Stimulated activated memory B cell treated with anti-CD40 and anti-IgM and Interleukin-4, amounts not matched to agents 10 μg/mL and 1 μg/mL and 100 μg/mL, for 72 hours (primary cell): ENCODE data around the gene PSME3IP1.

Source experiments
- ATAC-seq: fragments of 150-1000 bp; cut with Tn5 transposase; 2 replicates; pipeline ENCODE4 v1.10.0; 2021
- H3K27ac Mint-ChIP-seq: one replicate; pipeline ENCODE4 v1.8.0; 2022; ENCODE audit warnings: mild to moderate bottlenecking, mixed read lengths
- H3K27me3 Mint-ChIP-seq: one replicate; pipeline ENCODE4 v1.8.0; 2022; ENCODE audit warnings: mixed read lengths
- H3K36me3 Mint-ChIP-seq: one replicate; pipeline ENCODE4 v1.8.0; 2022; ENCODE audit warnings: mixed read lengths
- H3K4me1 Mint-ChIP-seq: one replicate; pipeline ENCODE4 v1.8.0; 2022; ENCODE audit warnings: mixed read lengths
- H3K4me3 Mint-ChIP-seq: one replicate; pipeline ENCODE4 v1.8.0; 2022; ENCODE audit warnings: mild to moderate bottlenecking, moderate library complexity, mixed read lengths
- H3K9me3 Mint-ChIP-seq: one replicate; pipeline ENCODE4 v1.8.0; 2022; ENCODE audit warnings: mixed read lengths

Gene PSME3IP1, protein sequence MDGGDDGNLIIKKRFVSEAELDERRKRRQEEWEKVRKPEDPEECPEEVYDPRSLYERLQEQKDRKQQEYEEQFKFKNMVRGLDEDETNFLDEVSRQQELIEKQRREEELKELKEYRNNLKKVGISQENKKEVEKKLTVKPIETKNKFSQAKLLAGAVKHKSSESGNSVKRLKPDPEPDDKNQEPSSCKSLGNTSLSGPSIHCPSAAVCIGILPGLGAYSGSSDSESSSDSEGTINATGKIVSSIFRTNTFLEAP

GRCh38 chr16:57185945-57186871 lies at the start of gene PSME3IP1, which contains the start of gene RSPRY1:
Gene PSME3IP1 (minus strand): TSS chr16:57186039. CDS start chr16:57173854, 12,185 bp downstream.
Gene RSPRY1 (plus strand): TSS chr16:57186329. CDS start chr16:57204659, 18,330 bp downstream.
- H3K27ac Mint-ChIP-seq: peak within 1 kb of the TSS; percentile 95
- ATAC-seq: peak; percentile 98
- H3K4me1 Mint-ChIP-seq: peaks cover 66% of the 10 kb centered on the region
- no peaks in the 10 kb centered on the region for H3K36me3 Mint-ChIP-seq
- no peaks in the 10 kb centered on the region for H3K9me3 Mint-ChIP-seq
- peak within 1 kb of the TSS; percentile 94 for H3K4me3 Mint-ChIP-seq
- H3K27me3 Mint-ChIP-seq: no peaks in the 10 kb centered on the region

DNA sequence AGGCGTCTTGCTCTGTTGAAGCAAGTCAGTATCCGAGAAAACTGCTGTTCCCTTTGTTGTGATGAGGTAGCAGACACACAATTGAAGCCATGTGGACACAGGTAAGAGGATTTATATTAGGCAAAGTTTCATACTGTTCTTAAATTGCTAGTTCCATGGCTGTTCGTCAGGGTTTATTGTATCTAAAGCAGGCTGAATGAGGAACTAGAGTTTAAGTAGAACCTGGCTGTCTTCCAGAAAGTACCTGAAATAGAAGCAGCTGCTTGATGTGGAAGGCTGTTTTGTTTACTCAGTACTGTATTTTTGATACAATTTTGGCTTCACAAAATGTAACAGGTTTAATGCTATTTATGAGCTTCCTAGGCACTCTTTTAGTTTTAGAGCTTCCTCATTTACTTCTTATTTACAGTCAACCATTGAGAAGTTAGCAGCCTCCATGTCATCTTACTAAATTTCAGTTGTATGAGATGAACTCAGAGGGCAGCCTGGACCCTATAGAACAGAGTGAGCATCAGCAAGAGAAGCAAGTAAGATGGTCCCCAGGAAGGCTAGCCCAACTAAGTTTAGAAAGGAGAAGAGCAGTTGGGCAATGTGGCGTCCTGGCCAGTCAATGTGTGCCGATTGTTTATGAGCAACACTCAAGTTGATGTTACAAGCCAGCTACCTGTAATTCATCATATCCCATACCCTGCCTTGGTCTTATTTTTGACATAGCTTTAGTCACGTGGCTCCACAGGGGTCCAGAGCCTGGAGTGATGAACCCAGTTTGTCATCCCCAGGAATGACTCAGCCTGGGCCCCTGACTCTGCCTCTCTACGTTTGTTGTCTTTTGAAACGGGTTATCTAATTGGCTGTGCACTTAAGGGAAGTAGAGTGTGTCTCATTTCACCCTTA lies 49.5 kb upstream of the PSME3IP1 start:
- Mint-ChIP-seq H3K4me3 (peak overlapping the region; percentile 32), H3K27me3 (no peaks in the 10 kb centered on the region)
- peak; percentile 81 for ATAC-seq

GRCh38 chr16:57234707-57235092 lies 48.9 kb upstream of the PSME3IP1 start:
- H3K27ac Mint-ChIP-seq: peak overlapping the region; percentile 83
- peaks cover 30% of the 10 kb centered on the region for H3K4me1 Mint-ChIP-seq
- peak; percentile 8 for ATAC-seq
- no peak overlapping the region for H3K4me3 Mint-ChIP-seq
- no peaks in the 10 kb centered on the region for H3K27me3 Mint-ChIP-seq
- H3K36me3 Mint-ChIP-seq: peaks cover 52% of the 10 kb centered on the region
- no peaks in the 10 kb centered on the region for H3K9me3 Mint-ChIP-seq

More for the DNA sequence above, 49.5 kb upstream of the PSME3IP1 start:
- Mint-ChIP-seq H3K4me1 (peaks cover 31% of the 10 kb centered on the region), H3K9me3 (no peaks in the 10 kb centered on the region), H3K27ac (peak overlapping the region; percentile 83), H3K36me3 (peaks cover 49% of the 10 kb centered on the region)

DNA sequence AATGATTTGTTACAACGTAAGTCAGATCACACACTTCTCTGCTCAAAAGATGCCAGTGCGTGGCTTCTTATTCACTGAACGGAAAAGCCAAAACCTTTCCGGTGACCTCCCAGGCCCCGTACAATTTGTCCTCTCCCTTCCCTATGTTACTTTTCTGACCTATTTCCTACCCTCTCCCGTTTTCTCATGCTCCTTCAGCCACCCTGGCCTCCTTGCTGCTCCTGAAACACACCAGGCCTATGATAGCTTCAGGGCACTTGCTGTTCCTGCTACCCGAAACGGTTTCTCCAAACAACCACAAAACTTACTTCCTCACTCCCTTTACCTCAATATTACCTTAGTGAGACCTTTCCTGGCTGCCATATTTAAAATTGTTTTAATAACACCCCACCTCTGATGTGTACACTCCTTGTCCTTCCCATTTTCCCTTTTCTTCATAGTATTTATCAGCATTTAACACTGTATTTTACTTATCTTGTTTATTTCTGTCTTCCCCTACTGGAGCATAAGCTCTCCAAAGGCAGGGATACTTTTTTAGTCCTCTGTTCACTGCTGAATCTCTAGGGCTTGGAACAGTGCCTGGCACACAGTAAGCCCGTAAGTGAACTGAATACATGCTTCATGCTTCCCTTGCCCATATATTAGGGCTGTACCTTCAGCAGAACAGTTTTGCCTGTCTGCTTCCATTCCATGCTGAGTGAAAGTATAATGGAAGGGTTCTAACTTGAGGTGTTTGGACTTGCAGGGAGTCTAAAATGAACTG lies 48.3 kb upstream of the PSME3IP1 start:
- Mint-ChIP-seq H3K9me3 (no peaks in the 10 kb centered on the region), H3K27ac (peak overlapping the region; percentile 83), H3K36me3 (peaks cover 52% of the 10 kb centered on the region), H3K4me3 (no peak overlapping the region), H3K4me1 (peaks cover 30% of the 10 kb centered on the region), H3K27me3 (no peaks in the 10 kb centered on the region)
- no peak for ATAC-seq

- Mint-ChIP-seq H3K27me3 (no peaks in the 10 kb centered on the region), H3K27ac (no peak overlapping the region), H3K4me1 (peaks cover 30% of the 10 kb centered on the region), H3K4me3 (no peak overlapping the region), H3K9me3 (no peaks in the 10 kb centered on the region), H3K36me3 (peaks cover 55% of the 10 kb centered on the region)
- ATAC-seq: no peak
These were observed 46.0 kb upstream of the PSME3IP1 start for GRCh38 chr16:57231821-57232350.

GRCh38 chr16:57229079-57229478 lies 43.2 kb upstream of the PSME3IP1 start:
- no peak overlapping the region for H3K4me3 Mint-ChIP-seq
- no peak for ATAC-seq
- H3K36me3 Mint-ChIP-seq: peaks cover 54% of the 10 kb centered on the region
- peaks cover 7% of the 10 kb centered on the region for H3K4me1 Mint-ChIP-seq
- H3K27ac Mint-ChIP-seq: no peak overlapping the region
- H3K27me3 Mint-ChIP-seq: no peaks in the 10 kb centered on the region
- H3K9me3 Mint-ChIP-seq: no peaks in the 10 kb centered on the region

DNA sequence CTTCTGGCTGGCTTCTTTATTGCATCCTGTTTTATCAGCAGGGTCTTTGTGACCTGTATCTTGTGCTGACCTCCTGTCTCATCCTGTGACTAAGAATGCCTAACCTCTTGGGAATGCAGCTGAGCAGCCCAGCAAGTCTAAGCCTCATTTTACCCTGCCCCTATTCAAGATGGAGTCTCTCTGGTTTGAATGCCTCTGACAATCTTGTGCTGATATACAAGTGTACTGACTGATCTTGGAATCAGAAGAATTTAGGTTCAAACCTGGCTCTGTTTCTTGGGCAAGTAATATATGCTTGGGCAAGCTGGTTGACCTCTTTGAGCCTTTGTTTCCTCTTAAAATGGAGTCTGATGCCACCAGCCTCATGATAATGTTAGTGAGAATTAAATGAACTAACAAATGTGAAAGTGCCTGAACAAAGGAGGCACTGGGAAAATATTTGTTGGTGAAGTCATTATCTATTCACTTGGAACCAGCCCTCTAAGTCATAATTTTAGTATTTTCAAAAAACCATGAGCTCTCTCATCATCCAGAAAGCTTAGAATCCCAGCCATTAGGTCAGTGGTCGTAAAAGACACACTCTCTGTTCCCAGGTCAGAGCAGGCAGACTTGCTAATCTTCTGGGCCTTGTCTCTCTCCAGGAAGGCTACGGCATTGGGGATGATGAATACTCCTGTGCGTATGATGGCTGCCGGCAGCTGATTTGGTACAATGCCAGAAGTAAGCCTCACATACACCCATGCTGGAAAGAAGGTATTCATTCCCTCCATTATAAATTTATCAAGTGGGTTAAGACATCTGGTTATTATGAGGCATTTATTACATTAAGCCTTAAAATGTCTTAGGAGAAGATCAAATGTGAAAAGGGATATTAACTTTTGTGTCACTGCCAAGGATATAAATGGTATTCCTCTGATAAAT lies 41.1 kb upstream of the PSME3IP1 start:
- H3K27ac Mint-ChIP-seq: no peak overlapping the region
- no peaks in the 10 kb centered on the region for H3K27me3 Mint-ChIP-seq
- no peaks in the 10 kb centered on the region for H3K9me3 Mint-ChIP-seq
- H3K36me3 Mint-ChIP-seq: peaks cover 58% of the 10 kb centered on the region
- ATAC-seq: no peak
- no peaks in the 10 kb centered on the region for H3K4me1 Mint-ChIP-seq
- no peak overlapping the region for H3K4me3 Mint-ChIP-seq

GRCh38 chr16:57225978-57226377 lies 40.1 kb upstream of the PSME3IP1 start:
- H3K27ac Mint-ChIP-seq: no peak overlapping the region
- H3K36me3 Mint-ChIP-seq: peaks cover 61% of the 10 kb centered on the region
- no peak overlapping the region for H3K4me3 Mint-ChIP-seq
- H3K27me3 Mint-ChIP-seq: no peaks in the 10 kb centered on the region
- H3K4me1 Mint-ChIP-seq: no peaks in the 10 kb centered on the region
- H3K9me3 Mint-ChIP-seq: no peaks in the 10 kb centered on the region
- no peak for ATAC-seq

DNA sequence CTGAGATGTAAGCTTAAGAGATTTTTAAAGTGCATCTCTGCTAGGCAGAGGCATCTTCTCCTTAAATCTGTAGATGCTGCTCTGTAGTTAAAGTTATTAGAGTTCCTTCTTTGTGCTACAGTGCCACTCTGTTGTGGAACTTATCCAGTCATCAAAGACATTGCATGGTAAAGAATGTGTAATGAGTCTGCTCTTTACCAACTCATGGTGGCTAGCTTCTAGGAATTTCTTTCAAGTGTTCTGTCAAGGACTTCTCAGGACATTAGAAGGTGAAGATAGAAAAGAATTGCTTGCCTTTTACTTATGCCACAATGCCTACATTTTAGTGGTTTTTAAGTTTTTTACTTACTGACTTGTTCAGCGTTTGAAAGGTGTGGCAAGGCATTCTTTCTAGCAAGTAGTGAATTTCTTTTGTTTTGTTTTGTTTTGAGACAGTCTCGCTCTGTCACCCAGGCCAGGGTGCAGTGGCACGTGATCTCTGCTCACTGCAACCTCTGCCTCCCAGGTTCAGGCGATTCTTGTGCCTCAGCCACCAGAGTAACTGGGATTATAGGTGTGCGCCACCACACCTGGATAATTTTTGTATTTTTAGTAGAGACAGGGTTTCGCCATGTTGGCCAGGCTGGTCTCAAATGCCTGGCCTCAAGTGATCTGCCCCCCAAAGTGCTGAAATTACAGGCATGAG lies 39.0 kb upstream of the PSME3IP1 start:
- Mint-ChIP-seq H3K4me3 (no peak overlapping the region), H3K36me3 (peaks cover 63% of the 10 kb centered on the region), H3K27me3 (no peaks in the 10 kb centered on the region), H3K4me1 (no peaks in the 10 kb centered on the region), H3K27ac (no peak overlapping the region), H3K9me3 (no peaks in the 10 kb centered on the region)
- no peak for ATAC-seq

GRCh38 chr16:57223057-57223456 lies 37.2 kb upstream of the PSME3IP1 start:
- H3K4me1 Mint-ChIP-seq: no peaks in the 10 kb centered on the region
- peaks cover 7% of the 10 kb centered on the region for H3K9me3 Mint-ChIP-seq
- H3K27me3 Mint-ChIP-seq: no peaks in the 10 kb centered on the region
- peaks cover 80% of the 10 kb centered on the region for H3K36me3 Mint-ChIP-seq
- H3K4me3 Mint-ChIP-seq: no peak overlapping the region
- no peak for ATAC-seq
- H3K27ac Mint-ChIP-seq: no peak overlapping the region

DNA sequence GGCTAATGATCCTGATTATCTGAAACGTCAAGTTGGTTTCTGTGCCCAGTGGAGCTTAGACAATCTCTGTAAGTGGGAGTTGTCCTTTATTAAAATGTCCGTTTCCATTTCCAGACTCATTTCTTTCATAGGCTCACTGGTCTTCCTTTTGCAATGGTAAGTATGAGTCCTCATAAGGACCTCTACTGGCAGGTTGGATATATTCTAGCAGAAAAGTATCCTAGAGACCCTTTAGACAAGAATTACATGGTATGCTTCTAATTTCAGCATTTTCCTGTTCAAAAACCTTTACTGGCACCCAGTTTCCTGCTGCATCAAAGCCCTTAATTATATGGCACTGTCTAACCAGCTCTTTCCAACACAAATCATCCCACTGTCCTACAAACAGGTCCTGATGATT lies 31.1 kb upstream of the PSME3IP1 start:
- H3K27ac Mint-ChIP-seq: no peak overlapping the region
- H3K36me3 Mint-ChIP-seq: peaks cover 89% of the 10 kb centered on the region
- peaks cover 16% of the 10 kb centered on the region for H3K9me3 Mint-ChIP-seq
- no peak for ATAC-seq
- no peaks in the 10 kb centered on the region for H3K4me1 Mint-ChIP-seq
- H3K4me3 Mint-ChIP-seq: no peak overlapping the region
- H3K27me3 Mint-ChIP-seq: no peaks in the 10 kb centered on the region

- H3K36me3 Mint-ChIP-seq: peaks cover 78% of the 10 kb centered on the region
- H3K4me1 Mint-ChIP-seq: peaks cover 6% of the 10 kb centered on the region
- no peak overlapping the region for H3K4me3 Mint-ChIP-seq
- ATAC-seq: no peak
- H3K9me3 Mint-ChIP-seq: peaks cover 12% of the 10 kb centered on the region
- H3K27me3 Mint-ChIP-seq: no peaks in the 10 kb centered on the region
- no peak overlapping the region for H3K27ac Mint-ChIP-seq
These were observed 27.6 kb upstream of the PSME3IP1 start for GRCh38 chr16:57213462-57213861.

- Mint-ChIP-seq H3K4me1 (peaks cover 6% of the 10 kb centered on the region), H3K4me3 (no peak overlapping the region), H3K27me3 (no peaks in the 10 kb centered on the region), H3K9me3 (no peaks in the 10 kb centered on the region), H3K36me3 (peaks cover 62% of the 10 kb centered on the region), H3K27ac (no peak overlapping the region)
- no peak for ATAC-seq
These were observed 23.9 kb upstream of the PSME3IP1 start for GRCh38 chr16:57209780-57210179.
